HG02610 (cell line): ENCODE data around the gene CCDC57.
"Not testable (repeated sequence)": the region's sequence is repeated elsewhere in the genome, so short reads cannot be mapped to it uniquely, and the experiment has no call there.

Source experiments
- ATAC-seq: cut with Tn5 transposase; IDR thresholded peaks from one replicate; pipeline ENCODE4 v1.9.1; 2021; ENCODE audit warnings: mild to moderate bottlenecking, moderate library complexity; ENCODE audit not compliant: unreplicated experiment

CCDC57 gene

DNA sequence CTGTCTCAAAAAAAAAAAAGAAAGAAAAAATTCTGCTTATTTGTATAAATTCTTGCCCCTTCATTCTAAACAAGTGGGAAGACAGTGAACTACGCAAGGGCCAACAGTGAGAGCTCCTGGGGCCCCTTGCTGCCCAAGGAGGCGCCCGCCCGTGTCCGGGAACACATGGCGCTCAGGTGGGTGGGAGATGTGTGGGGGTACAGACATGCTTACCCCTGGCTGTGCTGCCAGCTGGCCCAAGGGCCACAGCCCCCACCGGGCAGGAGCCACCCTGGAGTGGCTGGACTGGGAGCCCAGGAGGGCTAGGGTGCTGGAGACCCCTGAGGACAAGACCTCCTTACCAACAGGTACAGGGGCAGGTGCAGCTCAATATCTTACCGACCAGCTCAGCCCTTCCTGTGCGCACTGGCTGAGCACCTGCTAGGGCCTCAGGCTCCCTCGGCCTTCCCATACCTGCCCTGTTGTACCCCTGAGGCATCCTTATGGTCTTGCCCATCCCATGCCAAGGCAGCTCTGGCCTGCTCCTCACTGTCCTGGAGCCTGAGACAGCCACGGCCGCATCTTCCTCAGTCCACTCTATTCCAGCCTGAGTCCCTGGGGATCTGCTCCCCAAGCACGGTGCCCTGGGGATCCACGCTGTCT is 56.2 kb downstream of the CCDC57 start:
- no peak for ATAC-seq

DNA sequence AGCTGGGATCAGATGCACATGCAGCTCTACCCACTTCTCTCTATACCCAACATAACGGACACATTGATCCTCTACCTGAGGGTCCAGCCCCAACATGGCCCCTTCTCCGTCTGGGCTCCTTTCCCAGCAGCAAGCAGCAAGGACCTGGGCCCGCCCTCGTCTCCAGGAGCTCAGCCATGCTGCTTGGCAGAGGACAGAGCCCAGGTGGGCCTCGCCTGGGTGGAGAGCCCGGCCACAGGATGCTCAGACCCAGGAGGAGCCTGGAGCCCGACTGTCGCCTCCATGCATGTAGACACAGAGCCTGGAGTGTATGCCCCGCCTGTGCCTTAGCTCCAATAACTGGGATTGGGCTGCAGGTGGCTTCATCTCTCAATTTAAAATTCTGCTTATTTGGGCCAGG is 57.0 kb downstream of the CCDC57 start:
- ATAC-seq: no peak

DNA sequence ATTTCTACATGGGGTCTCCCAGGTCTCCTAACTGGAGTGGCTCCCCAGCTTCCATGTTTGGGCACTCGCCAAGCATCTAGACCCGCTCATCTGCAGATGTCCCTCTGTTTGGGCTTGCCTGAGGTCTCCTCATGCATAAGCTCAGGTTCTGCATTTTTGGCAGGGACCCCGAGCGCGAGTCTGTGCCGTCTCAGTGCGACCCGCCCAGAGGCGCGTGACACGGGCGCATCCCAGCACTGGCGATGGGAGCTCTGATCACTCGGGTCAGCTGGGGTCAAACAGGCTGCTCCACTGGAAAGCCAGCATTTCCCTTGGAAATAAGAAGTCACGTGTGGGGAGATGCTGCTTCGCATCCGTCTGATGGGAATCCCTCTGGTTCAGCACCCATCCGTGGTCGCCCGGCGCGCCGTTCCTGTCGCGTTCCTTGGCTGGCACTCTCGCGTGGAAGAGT is 57.7 kb downstream of the CCDC57 start:
- ATAC-seq: no peak

DNA sequence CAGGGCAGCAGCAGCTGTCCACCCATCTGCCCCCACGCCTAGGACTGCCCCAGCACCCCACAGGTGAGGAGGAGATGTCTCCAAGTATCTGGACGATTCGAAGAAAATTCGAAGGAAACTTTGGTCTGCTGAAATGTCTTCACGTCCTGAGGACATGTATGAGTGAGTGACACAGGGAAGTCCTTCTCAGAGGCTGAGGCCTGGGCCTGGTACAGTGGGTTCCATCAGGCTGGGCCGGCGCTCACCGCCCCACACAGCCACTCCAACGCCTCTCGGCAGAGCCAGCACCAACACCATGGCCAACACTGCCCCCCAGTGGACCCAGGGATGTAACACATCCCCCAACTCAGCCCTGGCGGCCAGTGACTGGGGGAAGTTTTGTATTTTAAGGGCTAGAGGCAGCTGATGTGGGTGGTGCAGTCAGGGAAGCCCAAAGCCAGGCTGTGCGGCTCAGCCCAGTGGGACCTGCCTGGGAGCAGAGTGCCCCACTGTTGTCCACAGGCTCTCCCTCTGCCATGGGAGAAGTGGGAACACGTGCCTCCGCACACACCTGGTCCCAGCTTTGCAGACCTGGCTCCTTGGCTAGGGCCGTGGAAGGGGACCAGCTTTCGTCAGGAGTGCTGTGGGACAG is 58.8 kb downstream of the CCDC57 start:
- ATAC-seq: no peak

DNA sequence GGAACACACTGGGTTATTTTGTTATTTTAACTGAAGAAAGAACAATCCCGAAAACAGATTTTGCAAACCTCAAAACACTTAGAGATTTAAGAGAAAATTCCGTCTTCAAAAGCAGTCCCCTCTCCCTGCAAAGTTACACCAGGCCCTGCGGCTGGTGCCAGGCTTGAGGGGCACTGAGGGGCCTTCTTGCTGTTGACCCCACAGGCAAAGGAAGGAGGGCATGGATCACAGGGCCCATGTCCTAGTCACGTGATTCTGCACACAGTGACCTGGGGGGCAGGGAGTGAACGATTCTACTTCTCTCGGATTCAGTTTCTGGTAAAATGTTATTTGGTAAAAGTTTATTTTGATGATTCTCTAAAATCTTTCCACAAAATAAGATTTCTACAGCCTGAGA is 59.3 kb downstream of the CCDC57 start:
- no peak for ATAC-seq

DNA sequence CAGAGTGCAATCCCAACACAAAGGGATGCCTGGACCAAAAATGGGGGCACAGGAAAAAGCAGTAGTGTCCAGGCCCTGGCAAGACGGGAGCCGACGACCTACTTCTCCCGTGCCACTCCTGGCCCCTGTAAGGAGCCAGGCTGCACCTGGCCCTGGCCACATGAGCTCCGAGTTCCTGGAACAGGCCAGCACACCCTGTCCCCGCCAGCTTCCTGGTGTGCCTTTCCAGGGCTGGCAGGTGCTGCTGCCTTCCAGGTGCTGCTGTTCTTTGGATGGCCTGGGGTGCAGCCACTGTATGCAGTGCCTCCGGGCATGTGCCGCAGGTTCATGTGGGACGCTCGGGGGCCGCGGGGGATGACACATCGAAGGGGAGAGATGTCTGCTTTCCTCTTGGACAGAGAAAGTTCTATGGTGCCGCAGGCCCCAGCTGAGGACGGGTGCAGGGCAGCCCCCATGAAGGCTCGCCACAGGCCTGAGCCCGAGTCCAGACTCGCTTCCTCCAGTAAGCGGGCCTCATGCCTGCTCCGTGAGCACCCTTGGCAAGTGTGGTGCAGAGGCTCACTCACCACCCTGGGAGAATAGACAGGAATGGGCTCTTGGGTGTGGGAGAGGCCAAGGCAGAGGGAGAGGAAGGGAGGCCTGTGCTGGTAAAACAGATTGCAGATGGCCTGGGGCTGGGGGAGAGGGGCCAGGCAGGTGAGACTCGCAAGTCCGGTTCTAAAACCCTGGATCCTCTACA is 59.9 kb downstream of the CCDC57 start:
- ATAC-seq: no peak

DNA sequence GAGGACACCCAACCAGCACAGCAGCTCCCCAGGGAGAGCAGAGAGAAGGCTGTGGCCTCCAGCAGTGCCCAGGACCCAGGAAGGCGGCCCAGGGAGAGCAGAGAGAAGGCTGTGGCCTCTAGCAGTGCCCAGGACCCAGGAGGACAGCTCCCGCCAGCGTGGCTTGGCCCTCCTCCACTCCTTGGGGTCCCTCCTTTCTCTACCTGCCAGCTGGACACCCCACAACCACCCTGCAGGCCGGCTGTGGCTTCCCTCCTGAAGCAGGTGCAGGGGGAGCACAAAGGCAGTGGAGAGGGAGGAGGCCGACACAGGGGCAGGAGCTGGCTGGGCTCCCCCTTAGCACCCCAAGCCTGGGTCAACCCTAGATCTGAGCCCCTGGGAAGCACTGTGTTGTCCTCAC is 60.5 kb downstream of the CCDC57 start:
- ATAC-seq: no peak

DNA sequence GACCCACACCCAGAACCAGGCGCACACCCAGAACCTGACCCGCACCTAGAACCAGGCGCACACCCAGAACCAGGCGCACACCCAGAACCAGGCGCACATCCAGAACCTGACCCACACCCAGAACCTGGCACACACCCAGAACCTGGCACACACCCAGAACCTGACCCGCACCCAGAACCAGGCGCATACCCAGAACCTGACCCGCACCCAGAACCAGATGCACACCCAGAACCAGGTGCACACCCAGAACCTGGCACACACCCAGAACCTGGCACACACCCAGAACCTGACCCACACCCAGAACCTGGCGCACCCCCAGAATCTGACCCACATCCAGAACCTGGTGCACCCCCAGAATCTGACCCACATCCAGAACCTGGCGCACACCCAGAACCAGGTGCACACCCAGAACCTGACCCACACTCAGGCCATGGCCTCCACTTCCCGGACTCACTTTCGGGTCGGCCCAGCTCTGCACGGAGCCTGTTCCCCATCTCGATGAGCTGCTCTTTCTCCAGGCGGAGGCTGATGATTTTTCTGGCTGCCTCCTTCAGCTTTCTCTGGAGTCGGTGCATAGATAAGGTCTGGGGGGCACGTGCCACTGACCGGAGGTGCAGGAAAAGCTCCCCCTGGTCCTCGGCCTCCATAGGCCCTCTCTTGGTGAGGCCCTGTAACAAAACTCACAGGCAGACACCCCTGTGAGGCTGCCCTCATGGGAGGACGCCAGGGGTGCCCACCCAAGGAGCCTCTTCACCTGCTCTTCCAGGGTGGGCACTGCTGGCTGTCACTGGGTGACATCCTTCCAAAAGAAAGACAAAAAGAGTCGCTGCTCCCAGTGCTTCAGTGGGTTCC is 61.3 kb downstream of the CCDC57 start:
- no peak for ATAC-seq

DNA sequence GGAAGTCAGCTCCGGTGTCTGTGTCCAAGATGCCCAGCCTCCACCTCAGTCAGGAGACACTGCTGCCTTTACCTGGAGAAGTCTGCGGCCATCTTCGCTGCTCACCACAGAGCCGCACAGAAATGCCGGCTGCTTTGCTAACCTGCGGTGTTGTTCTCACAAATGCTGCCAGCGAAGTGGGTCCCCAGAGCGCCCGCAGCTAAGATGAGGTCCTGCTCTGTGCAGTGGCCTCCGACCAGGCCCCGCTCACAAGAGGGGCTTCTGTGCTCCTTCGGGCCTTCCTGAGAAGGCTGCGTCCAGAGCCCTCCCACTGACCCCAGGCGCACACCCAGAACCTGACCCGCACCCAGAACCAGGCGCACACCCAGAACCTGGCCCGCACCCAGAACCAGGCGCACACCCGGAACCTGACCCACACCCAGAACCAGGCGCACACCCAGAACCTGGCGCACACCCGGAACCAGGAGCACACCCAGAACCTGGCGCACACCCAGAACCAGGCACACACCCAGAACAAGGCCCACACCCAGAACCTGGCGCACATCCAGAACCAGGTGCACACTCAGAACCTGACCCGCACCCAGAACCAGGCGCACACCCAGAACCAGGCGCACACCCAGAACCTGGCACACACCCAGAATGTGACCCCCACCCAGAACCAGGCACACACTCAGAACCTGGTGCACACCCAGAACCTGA is 63.1 kb downstream of the CCDC57 start:
- ATAC-seq: no peak

DNA sequence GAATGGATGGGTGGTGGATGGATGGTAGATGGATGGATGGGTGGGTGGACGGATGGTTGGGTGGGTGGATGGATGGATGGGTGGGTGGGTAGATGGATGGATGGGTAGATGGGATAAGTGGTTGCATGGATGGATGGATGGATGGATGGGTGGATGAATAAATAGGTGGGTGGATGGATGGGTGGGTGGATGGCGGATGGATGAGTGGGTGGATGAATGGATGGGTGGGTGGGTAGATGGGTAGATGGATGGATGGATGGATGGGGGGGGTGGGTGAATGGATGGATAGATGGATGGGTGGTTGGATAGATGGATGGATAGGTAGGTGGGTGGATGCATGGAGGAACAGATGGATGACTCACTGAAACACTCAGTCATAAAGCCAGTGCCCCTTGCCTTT is 63.6 kb downstream of the CCDC57 start:
- ATAC-seq: no peak

DNA sequence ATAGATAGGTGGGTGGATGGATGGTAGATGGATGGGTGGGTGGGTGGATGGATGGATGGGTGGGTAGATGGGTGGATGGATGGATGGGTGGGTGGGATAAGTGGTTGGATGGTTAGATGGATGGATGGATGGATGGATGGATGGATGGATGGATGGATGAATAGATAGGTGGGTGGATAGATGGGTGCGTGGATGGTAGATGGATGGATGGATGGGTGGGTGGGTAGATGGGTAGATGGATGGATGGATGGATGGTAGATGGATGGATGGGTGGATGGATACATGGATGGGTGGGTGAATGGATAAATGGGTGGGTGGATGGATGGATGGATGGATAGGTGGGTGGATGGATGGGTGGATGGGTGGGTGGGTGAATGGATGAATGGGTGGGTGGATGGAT is 64.6 kb downstream of the CCDC57 start:
- no peak for ATAC-seq

DNA sequence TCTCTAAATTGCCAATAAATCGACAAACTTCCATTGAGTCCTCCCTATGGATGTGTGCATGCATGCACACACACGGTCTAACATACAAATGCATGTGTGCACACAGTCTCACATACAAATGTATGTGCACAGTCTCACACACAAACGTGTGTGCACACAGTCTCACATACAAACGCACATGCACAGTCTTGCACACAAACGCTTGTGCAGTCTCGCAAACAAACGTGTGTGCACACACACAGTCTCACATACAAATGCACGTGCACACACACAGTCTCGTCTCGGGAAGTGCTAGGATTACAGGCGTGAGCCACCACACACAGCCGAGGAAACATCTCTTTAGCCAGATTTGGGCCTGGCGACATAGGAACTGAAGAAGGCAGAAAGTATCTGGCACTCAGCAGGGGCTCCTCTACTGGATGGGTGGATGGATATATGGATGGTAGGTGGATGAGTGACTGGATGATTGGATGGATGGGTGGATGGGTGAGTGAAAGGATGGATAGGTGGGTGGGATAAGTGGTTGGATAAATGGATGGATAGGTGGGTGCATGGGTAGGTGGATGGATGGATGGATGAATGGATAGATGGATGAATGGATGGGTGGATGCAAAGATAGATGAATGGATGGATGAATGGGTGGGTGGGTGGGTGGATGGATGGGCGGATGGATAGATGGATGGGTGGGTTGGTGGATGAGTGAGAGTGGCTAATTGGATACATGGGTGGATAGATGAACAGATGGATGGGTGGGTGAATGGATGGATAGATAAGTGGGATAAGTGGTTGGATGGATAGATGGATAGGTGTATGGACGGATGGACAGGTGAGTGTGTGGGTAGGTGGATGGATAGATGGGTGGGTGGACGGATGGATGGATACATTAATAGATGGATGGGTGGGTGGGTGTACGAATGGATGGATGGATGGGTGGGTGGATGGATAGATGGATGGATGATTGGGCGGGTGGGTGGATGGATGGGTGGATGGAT is 65.7 kb downstream of the CCDC57 start:
- no peak for ATAC-seq

DNA sequence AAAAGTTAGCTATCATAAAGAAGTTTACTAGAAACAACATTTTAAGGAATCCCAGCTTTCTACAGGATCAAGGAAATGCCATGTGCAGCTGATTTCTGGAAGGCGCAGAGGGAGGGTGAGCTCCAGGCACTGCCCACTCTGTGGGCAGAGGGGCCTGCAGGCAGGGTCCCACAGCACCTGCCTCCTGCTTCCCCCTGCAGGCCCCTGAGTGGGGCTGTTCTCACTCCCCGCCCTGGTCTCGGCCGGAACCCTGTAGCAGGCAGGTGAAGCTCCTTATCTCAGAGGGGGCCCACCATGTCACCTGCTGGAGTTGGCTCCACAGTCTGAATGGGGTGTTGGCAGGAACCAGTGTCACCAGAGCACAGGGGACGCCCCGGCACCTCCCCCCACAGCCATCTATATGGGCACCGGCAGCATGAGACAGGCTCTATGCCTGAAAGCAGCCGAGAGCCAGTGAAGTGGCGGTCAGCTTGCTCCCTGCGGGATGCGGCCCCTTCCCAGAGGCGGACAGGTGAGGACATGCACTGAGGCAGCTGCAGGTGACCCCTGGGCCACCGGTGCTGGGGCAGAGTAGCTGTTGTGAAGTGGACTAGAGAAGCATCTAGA is 67.0 kb downstream of the CCDC57 start:
- ATAC-seq: no peak

DNA sequence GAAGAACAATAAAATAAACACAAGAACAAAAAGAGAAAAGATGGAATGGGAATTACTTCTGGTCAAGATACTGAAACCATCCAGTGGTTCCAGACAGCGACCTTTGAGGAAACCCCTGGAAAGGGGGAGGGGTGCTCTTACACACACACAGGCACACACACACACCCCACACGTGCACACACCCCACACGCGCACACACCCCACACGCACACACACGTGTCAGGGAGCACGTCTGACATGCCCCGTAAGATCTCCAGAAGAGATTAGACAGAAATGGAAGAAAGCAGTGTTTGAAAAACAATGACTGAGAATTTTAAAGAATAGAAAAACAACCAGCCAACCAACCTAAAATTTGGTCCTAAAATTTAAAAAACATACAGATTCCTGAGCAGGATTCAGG is 69.3 kb downstream of the CCDC57 start:
- ATAC-seq: no peak

DNA sequence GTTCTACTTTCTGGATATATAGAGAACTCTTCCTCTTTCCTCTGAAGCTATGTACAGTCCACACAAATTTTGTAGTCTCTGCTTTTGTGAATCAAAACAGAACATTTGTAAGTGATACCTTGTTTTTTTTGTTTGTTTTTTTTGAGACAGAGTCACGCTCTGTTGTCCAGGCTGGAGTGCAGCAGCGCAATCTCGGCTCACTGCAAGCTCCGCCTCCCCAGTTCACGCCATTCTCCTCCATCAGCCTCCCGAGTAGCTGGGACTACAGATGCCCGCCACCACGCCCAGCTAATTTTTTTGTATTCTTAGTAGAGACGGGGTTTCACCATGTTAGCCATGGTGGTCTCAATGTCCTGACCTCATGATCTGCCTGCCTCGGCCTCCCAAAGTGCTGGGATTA is 72.7 kb downstream of the CCDC57 start:
- not testable (repeated sequence) for ATAC-seq

DNA sequence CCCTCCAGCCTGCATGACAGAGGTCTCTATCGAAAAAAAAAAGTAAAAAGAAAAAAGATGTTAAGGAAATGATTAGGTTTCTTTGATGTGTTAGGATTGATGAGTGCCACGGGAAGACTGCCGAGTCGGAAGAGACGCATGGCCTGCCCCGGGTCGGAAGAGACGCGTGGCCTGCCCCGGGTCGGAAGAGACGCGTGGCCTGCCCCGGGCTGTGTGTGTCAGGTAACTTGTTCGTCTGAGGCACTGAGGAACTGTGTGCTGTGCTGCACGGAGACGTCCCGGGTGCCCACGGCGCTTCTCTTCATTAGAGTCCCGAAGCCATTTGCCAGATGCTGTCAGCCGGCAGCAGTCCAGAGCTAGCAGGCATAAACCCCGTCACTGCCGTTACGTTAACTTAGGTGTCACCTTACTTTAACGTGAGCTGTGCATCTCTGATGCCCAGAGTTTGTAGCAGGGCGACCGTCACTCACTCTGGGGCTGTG is 74.1 kb downstream of the CCDC57 start:
- ATAC-seq: no peak

DNA sequence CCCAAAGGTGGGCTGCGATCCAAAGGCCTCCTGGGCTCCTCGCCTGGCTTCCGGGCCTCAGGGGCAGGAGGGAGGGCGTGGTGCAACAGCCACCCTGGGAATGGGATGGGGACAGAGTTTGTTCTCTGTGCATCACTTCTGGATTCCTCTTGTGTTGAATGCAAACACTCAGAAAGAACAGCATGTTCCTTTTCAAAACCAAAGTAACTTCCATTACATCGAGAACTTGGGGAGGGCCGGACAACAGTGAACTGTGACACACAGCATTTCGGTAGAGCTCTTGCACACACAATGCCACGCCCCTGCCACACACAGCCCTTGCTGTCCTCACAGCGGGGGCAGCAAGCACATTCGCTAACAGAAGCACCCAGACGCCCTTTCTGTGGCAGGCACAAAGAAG is 78.5 kb downstream of the CCDC57 start:
- ATAC-seq: no peak

DNA sequence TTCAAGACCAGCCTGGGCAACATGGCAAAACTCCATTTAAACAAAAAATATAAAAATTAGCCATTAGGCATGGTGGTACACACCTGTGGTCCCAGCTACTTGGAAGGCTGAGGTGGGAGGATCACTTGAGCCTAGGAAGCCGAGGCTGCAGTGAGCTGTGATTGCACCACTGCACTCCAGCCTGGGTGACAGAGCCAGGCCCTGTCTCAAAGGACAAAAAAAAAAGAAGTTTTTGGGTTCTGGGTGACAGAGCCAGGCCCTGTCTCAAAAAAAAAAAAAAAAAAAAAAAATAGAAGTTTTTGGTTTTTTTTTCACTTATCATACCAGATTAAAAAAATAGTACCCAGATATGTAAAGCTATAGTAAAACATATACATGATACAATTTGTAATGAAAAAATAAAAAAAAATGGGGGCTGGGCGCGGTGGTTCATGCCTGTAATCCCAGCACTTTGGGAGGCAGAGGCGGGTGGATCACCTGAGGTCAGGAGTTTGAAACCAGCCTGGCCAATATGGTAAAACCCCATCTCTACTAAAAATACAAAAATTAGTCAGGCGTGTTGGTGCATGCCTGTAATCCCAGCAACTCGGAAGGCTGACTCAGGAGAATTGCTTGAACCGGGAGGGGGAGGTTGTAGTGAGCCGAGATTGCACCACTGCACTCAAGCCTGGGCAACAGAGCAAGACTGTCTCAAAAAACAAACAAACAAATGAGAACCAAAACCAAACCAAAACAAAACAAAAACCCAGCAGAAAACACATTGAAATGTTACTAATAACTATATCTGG is 79.3 kb downstream of the CCDC57 start:
- ATAC-seq: not testable (repeated sequence)
